CD4-positive, alpha-beta T cell treated with Interleukin-4 for 1 hour (primary cell): Measurements from ENCODE around the gene HOXA5.

ENCODE experiments used
- DNase-seq, 2 donors: peaks; one replicate each; pipeline ENCODE4 v3.0.0-alpha.2; 2020 to 2022

The HOXA5 gene

DNA sequence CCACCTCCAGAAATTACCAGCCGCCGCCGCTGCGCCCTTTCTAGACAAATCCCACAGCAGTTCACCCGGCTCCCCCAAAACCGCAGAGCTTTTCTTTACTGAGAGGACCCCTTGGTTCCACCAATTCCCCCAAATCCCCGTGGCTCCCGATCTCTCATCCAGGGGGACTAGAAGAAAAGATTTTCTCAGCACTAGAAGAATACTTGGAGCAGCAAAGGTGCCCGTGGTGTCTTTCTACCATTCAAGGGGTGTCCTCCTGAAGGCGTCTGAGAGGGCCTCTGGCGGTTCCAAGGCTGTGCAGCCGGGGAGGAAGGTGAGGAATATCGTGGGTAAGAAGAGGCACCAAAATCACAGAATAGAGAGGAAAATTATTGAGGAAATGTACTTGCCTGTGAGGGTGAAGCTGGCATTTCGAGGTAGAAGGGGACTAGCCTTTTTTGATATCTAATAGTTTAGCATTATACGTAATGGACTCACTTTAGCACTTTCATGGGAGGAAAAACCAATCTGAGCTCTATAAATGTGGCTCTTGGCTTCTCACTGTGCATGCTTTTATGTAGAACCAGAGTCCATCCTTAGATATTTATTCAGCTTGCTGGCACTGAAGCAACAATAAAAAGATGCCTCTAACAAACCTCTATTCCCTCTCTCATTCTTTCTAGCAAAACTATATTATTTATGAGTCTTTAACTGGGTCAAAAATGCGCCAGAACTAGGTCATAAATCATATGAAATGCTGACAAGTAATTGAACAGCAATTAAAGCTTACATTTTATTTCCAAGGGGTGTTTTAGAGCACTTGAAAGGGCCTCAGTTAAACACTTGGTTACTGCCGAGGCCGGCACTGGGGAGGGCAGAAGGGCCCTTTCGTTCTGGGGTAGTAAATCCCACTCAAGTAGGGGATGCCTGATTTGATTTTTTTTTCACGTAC, 27.2 kb downstream of the HOXA5 start:
- DNase-seq: no peak

DNA sequence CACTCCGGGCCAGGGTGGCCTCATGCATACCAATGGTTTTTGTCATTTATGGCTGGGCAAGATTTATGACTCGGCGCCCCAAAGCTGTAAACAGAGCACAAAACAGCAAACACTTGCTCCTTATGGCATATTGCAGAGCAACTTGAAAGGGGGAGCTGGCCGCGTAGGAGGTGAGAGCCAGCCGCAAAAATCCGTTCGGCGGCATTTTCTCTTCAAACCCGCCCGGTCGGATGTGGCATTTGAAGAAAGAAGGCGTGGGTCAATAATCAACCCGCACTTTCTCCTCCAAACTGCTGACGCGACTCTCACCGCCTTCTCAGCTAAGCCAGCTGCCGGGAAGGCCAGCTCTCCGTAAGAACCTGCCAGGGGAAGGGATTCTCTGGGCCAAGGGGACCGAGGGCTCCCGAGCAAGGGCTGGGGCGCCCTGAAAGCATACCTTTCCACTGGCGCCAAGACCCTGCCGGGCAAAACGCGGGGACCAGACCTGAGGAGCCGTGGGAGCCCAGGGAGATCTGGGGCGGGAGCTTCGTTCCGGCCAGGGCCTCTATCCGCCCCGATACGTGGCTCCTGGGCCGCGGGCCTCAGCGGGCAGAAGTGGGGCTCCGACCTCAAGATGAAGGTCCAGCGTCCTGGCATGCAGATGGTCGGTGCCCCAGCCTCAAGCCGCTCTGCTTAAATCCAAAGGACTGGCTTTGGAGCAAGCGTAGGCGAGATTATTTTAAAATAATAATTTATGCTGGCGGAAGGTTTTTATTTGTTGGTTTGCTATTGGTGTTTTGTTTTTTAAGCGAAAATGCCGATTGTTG, 28.1 kb downstream of the HOXA5 start:
- DNase-seq: no peak

DNA sequence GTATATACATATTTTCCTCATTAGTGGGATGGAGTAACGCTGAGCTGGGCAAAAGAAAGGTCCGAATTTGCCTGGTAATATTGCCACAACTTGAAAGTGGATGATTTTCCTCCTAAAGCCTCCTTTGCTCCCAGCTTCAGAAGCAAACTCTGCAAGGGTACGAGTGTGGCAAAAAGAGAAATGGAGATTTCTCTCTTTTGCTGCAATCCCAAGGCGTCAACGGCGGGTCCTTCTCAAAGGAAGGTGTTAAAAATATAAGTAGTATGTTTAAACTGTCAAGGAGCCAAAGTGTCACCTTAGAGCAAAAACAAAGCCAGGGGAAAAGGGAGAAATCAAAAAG, 28.6 kb downstream of the HOXA5 start:
- no peak for DNase-seq

DNA sequence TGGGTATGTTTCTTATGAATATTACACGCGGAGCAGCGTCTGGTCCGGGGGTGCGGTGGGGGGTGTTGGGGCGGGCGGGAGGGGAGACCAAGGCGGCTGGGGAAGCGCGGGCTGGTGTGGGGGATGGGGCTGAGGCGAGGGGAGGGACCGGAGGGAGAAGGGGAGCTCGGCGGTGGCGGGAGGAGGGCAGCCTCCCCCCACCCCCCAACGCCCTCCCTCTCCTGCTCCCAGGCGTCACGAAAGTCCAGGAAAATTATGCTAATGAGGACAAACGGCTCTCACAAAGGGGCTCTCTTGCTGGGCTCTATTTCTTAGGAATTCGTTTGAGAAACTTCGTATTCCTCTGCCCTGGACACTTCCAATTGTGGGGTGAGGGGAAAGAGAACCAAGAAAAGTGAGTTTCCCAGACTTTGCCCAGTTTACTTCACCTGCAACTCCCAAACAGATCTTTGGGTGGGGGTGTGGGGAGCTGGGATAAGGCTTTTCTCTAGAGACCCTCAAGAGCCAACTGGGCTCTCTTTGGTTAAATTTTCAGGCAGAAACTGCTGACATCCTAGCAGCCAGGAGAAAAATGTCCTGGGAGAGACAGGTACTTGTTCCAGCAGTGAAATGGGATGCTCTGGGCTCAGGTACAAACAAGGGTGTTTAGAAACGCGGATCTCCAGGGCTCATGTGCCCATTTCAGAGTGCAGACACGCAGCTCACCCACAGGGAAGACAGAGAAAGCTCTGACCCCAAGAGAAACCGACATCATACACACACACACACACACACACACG, 29.3 kb downstream of the HOXA5 start:
- DNase-seq: no peak

DNA sequence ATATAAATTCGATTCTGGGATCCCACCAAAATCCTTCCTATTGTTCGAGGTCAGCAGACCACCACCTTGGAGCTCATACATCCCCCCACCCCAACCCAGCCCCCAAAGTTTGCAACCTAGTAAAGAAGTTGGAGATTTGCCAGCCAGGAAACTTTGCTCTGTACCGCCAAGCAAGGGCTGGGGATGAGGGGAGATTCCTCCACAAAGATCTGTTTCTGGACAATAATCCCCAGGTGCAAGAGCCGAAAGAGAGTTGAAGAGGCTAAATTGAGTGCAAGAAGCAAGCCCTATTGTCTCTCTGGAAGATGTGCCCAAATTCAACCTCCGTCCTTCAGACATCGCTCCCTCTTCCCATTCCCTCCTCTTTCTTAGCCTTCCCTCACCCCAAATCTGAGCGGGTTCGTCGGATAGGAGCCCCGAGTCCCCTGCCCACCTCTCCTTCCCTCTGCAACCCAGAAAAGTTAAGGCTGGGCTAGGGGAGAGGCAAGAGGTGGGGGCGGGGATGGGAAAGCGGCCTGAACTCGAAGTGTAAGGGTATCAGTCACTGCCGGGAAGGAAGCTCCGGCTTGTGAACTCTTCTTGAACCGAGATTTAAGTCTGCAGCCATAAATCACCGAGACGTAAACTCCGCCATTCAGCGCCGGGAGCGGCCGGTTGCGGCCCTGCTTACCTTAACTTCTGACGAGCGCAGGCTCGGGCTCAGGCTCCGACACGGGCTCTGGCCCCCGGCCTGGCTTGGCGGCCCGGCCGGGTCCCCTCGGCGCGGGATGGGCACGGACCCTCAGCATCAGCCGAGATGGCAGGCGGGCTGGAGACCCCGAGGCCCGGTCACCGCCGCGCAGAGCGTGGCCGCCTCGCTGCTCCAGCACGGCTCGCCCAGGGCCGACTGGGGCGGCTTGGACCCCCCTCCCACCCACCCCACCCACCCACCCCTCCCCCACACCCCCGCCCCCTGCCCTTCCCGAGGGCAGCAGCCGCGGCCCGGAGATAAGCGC, 30.2 kb downstream of the HOXA5 start:
- DNase-seq: no peak

DNA sequence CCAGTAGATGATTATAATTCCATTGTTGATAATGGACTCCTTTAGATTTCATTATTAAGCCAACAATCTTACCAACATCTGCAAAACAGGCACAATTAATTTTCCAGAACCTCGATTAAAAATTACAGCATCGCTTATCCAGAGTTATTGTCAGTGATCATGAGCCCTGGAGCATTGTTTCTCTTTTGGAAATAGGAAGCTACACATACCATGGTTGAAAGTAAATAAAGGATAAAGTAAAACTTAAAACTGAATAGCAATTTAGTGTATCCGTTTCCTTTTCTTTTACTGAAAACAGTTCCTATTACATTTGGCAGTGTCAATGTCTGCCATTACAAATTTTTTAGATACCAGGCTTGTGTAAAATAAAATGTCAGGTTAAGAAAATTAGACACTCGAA, 31.1 kb downstream of the HOXA5 start:
- DNase-seq: no peak

DNA sequence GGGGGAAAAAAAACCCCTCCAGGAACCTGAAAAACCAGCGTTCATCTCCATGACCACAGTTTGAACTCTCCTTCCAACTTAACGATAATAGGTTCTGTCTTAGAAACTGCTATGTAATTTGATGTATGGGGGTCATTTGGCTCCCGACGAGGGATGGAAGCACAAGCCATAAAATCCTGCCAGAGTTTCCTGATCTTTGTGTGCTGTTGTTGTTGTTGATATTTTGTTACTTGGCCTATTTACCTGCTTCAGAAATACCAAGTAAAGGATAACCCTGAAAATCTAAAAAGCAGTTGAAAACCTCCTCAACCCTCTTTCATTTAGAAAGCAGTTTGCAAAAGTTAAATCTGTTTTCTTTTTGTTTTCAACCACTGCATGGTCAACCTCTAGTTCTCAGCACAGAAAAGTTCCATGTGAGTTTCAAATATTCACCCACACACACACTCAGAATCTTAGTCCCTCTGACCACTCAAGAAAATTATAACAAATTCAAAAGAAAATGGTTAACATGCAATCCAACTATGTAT, 31.7 kb downstream of the HOXA5 start:
- DNase-seq: no peak

DNA sequence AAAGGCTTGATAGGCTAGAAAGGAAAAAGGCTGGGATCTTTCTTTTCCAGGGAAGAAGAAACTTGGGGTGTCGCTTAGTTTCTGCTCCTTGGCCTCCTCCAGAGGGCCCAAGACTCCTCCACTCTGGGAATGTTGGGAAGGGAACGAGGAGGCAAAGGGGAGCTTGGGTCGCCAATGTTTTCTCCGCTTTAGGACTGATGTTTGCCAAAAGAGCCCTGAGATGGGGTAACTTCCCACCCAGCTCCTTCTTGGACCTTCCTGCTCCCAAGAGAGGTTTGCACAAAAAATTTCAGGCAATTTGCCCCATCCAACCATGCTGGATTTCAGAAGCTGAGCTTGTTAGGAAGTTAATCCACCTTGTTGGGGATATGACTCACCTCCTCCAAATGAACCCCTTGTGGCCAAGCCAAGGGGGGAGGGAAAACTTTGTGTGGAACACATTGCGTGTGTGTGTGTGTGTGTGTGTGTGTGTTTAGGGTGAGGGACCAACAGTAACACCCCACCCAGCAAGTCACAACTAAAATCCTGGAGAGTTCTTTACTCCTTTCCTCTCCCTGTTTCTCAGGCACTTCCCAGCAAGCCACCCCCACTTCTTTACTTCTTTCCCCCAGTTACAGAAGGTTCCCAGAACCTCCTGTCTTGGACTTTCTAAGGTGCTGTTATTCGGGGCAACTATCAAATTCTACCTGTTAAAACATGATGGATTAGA, 32.3 kb downstream of the HOXA5 start:
- DNase-seq: no peak

DNA sequence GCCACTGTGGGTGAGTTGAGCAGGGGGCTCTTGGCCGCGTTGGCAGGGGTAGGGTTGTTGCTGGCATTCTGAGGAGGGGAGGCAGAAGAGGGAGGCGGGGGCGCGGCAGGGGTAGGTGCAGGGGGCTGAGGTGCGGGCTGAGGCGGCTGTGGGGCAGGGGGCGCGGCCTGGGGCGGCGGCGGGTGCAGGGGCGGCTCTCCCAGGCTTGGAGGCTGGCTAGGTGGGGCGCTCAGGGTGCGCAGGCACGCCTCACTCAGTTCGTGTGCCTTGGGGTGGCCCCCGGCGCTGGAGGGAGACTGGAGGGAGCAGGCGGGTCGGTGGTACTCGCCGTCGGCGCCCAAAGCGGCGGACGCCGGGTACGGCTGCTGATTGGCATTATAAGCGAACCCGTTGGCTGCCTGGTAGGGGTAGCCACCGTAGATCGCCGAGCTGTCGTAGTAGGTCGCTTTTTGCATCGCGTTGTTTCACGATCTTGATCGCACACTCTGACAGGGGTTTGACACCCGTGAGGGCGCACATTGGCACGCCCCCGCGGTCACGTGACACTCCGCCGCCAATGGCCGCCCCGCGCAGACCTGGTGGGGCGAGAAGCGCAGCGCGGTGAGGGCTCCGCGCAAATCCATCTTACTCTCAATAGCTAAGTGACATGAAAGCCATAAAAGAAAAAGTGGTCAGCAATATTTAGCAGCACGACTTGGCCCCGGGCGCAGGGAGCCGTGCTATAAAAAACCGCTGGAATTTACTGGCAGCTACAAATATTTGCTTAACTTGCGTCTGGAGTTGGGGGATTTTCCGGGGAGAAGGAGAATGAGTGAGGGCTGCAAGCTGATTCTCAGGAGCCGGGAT, 33.1 kb downstream of the HOXA5 start:
- DNase-seq: no peak

DNA sequence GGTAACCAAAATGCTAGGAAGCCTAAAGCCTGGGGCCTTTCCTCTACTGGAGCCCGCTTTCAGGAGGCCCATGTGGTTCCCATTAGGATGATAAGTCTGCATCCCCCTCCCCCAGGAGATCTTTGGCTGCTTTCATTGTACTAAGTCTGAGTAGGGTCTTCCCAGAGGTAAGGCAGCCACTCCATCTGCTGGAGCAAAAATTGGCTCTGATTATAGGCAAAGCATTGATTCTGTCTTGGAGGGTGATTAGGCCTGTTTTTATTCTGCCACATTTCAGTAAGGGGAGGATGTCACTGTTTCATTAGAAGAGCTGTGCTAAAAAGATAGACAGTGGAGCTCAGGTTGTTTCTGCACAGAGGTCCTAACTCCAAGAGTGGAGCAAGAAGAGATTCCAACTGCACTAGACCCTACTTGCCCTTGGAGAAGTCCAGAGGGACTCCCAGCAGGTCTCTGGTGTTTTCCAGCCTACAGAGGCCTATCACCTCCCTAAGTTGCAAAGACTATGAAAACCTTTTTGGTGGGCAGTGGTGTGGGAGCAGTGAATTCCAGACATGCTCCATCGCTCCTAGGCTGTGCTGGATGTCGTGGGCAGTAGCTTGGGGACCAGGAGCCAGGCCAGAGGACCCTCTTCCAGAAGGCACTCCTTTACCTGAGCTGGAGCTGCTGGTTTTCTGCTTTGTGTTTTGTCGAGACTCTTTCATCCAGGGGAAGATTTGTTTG, 33.9 kb downstream of the HOXA5 start:
- no peak for DNase-seq

DNA sequence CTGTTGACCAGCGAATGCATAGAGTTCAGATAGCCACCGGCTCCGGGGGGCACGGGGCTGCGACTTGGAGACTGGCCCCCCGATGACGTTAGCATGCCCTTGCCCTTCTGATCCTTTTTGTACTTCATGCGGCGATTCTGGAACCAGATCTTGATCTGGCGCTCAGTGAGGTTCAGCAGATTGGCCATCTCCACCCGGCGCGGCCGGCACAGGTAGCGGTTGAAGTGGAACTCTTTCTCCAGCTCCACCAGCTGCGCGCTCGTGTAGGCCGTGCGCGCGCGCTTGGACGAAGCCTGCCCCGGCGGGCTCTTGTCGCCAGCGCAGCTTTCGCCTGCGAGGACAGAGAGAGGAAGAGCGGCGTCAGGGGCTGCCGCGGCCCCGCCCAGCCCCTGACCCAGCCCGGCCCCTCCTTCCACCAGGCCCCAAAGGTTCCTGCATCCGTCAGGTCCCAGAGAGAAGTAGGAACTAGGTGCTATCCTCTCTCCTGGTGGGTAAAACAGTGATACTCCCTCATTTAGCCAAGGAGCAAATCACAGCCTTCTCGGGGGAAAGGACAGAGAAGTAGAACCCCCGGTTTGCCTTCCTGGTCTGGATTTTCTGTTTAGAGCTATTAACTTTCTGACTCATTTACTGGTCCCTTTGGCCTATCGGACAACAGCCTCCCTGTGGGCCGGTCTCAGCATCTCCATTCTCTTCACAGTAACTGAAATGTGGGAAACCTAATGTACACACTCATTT, 34.9 kb downstream of the HOXA5 start:
- no peak for DNase-seq

DNA sequence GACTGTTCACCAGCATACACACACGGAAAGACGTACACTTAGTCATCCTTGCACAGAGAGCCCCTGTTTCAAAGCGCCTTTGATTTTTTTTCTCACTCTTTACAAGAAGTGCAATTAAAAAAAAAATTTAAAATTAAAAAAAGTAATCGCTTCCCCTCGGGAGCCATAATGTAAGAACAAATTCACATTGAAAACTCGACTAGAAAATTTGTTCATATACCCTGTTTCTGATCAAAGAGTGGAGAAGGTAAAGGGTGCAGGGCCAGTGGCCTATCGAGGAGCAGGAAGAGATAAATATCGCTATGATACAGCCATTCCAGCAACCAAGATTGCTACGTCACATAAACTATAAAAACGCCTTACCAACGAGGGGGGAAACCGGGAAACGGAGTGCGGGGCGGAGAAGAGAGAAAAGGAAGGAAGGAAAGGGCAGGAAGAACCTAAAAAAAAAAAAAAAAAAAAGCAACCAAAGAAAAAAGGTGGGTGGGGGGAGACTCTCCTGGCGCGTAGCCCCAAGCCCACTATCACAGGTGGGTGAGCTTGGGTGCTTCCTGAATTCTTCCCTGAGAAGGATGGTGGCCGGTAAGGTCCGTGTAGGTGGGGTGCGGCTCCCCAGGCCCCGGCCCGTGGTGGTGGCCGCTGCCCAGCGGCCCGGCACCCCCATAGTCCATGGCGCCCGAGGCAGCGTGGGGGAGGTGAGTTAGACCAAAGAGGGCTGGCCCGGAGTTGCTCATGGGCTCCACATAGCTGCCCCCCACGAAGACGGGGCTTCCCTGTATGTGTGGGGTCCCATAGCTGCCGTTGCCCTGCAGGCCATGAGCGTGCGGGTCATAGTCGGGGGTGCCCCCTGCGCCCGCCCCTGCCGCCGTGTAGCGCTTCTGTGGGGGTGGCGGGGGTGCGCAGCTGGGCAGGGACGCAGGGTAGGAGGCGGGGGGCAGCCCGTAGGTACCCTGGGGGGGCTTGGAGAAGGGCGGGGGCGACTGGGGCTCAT, 35.8 kb downstream of the HOXA5 start:
- DNase-seq: no peak

DNA sequence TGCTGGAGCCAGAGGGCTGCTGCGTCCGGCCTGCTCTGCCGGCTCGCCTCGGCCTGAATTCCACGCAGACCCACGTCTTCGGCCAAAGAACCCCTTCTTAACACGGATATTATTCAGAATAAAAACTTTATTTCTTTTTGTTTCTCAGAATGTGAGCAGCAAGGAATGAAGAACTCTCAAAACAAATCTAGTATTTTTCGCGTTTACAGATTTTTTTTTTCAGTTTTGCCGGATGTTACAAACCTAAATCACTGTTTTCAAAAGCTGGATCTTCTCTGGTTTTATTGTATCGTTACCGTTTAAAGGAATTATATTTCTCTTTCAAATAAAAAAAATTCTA, 36.6 kb downstream of the HOXA5 start:
- DNase-seq: no peak

DNA sequence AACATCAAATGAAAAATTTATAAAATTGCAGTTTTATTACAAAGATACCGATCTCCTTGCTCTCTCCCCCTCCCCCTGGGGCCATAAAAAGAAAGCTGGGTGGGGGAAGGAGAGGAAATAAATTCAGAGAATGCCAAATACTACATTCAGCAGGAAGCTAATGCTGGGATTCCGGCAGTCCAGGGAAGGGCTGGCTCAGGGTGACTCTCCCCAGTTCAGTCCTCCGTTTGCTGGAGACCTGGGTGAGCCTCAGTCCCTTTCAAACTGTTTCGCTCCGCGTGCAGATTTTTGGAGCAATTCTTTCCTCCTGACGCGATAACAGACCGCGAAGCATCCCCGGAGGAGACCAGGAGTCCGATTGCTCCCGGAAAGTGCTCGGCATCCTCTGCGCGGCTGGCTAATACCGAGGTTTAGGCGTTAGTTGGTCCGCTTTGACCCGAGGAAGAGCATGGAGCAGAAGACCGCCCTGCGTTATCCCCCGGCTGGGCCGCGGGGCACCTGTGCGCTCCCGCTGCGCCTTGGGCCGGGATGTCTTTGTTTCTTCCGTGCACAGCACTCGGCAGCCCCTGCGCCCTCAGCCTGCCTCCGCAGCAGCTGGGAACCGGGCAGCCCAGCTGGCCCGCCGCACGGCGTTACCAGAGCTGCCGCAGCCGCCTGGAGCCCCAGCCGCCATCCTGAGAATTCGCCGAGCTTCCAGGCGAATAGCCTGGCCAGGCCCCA, 37.1 kb downstream of the HOXA5 start:
- DNase-seq: no peak

DNA sequence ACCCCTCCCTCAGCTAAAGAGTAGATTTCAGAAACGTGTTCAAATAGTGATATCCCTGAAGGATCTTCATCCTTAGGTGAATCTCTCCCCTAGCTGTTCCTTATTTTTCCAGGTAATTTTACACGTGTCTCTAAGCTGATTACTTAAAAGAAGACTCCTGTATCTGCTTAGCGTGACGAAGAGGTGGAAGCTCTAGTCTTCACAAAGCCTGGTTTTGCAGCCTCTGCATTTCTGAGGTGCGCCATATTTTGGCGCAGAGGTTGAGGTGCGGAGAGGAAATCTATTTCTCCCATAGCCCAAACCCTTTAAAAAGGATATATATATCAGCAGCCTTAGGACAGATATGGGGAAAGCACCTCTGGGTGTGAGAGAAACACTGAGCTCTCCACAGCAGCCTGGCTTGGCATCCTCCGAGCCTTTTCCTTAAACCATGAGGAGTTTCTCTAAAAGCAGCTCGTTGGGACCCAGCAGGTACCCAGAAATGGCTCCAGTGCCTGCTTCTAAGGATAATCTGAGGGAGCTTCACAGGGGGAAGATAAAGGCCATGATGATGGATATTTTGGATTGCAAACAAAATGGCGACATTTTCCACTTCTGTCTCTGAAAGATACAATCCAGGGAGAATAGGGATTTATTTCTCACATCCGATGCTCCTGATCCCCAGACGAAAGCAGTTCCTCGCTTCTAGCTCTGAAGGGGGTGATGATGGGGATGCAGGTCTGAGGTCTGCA, 38.0 kb downstream of the HOXA5 start:
- DNase-seq: no peak
